IMR-90 (cell line): Measurements from ENCODE around the gene RNF130. TPM values are rescaled to one million over a fixed set of nuclear protein-coding genes. Genes with fewer than 3 reads are reported as not detected.
A peak's percentile ranks its signal among the peaks of the same experiment; 100 is the strongest.

ENCODE experiments used
- ATAC-seq: fragments of 200-7000 bp; cut with Tn5 transposase; 2 replicates; pipeline ENCODE4 v1.9.1; 2020; ENCODE audit warnings: low read depth, mild to moderate bottlenecking, moderate library complexity
- BruUV-seq: library from RNA; stranded (reverse); fragments of 400-500 nt; replicated peaks from 2 replicates; lab custom pipeline; 2021; lab: Mats Ljungman, UMichigan
- CTCF ChIA-PET: fragments of 300-600 bp; formaldehyde crosslinking; extraction: SDS; loops from one replicate; lab custom pipeline; 2021; ENCODE audit warnings: antibody characterized with exemption; lab: Yijun Ruan, JAX
- POLR2A ChIA-PET: fragments of 300-600 bp; sonication (Branson Sonifier 250); formaldehyde crosslinking; loops from one replicate; lab custom pipeline; 2022; ENCODE audit warnings: antibody characterized with exemption; ENCODE audit not compliant: unreplicated experiment; lab: Charles Lee
- DNase-seq: peaks from one replicate; pipeline ENCODE4 v3.0.0; 2013
- H2AFZ ChIP-seq: replicated peaks from 2 replicates; pipeline ENCODE3; 2013; ENCODE audit warnings: low read length, mild to moderate bottlenecking; ENCODE audit not compliant: poor library complexity
- H2AK5ac ChIP-seq: 2 replicates; pipeline ENCODE4 v1.6.1; 2013; ENCODE audit warnings: low read depth, low read length, inconsistent platforms
- H2AK9ac ChIP-seq: replicated peaks from 2 replicates; pipeline ENCODE3; 2013; ENCODE audit warnings: mild to moderate bottlenecking, low read depth, low read length, moderate library complexity; ENCODE audit not compliant: poor library complexity
- H2BK120ac ChIP-seq: 2 replicates; pipeline ENCODE4 v1.6.1; 2013; ENCODE audit warnings: low read depth, low read length, inconsistent platforms
- H2BK15ac ChIP-seq: 3 replicates; pipeline ENCODE4 v1.6.1; 2013; ENCODE audit warnings: low read depth, low read length, inconsistent platforms
- H2BK20ac ChIP-seq: 2 replicates; pipeline ENCODE4 v1.6.1; 2013; ENCODE audit warnings: low read depth, mild to moderate bottlenecking, inconsistent platforms, low read length, moderate library complexity
- H2BK5ac ChIP-seq: 2 replicates; pipeline ENCODE4 v1.6.1; 2013; ENCODE audit warnings: mild to moderate bottlenecking, low read depth, low read length, inconsistent platforms; ENCODE audit not compliant: poor library complexity, severe bottlenecking
- H3K14ac ChIP-seq: replicated peaks from 2 replicates; pipeline ENCODE4 v1.6.1; 2013; ENCODE audit warnings: low read depth, low read length, inconsistent platforms
- H3K18ac ChIP-seq: 2 replicates; pipeline ENCODE4 v1.6.1; 2013; ENCODE audit warnings: low read depth, low read length, control low read depth
- H3K23ac ChIP-seq: 2 replicates; pipeline ENCODE4 v1.6.1; 2013; ENCODE audit warnings: low read depth, low read length, inconsistent platforms
- H3K27ac ChIP-seq: 2 replicates; pipeline ENCODE4 v1.5.1; 2013; ENCODE audit warnings: mild to moderate bottlenecking, control low read depth, low read length; ENCODE audit not compliant: insufficient read depth
- H3K27me3 ChIP-seq: 2 replicates; pipeline ENCODE4 v1.6.1; 2013; ENCODE audit warnings: low read length; ENCODE audit not compliant: control insufficient read depth, insufficient read depth
- H3K36me3 ChIP-seq: 2 replicates; pipeline ENCODE4 v1.6.1; 2013; ENCODE audit warnings: low read length, mixed read lengths; ENCODE audit not compliant: control insufficient read depth, insufficient read depth
- H3K4ac ChIP-seq: 2 replicates; pipeline ENCODE4 v1.6.1; 2013; ENCODE audit warnings: low read depth, low read length, inconsistent platforms
- H3K4me1 ChIP-seq: 2 replicates; pipeline ENCODE4 v1.6.1; 2013; ENCODE audit warnings: low read length, mixed read lengths; ENCODE audit not compliant: control insufficient read depth, insufficient read depth
- H3K4me2 ChIP-seq: 2 replicates; pipeline ENCODE4 v1.6.1; 2013; ENCODE audit warnings: low read depth, mild to moderate bottlenecking, control low read depth, low read length, moderate library complexity
- H3K4me3 ChIP-seq: 2 replicates; pipeline ENCODE4 v1.5.1; 2013; ENCODE audit warnings: low read depth, mild to moderate bottlenecking, control low read depth, low read length, moderate library complexity; ENCODE audit not compliant: insufficient read depth
- H3K56ac ChIP-seq: 2 replicates; pipeline ENCODE4 v1.6.1; 2013; ENCODE audit warnings: low read length, inconsistent platforms; ENCODE audit not compliant: insufficient read depth; ENCODE audit errors: extremely low read depth
- H3K79me1 ChIP-seq, 2 experiments: 2 replicates each; pipeline ENCODE4 v1.6.1; 2013; ENCODE audit warnings: low read length in 2 of 2, inconsistent platforms in 1 of 2, low read depth in 1 of 2
- H3K9ac ChIP-seq: 2 replicates; pipeline ENCODE4 v1.6.1; 2013; ENCODE audit warnings: low read depth, low read length, control low read depth
- H3K9me1 ChIP-seq: 2 replicates; pipeline ENCODE4 v1.6.1; 2013; ENCODE audit warnings: low read length, inconsistent platforms; ENCODE audit not compliant: insufficient read depth
- H3K9me3 ChIP-seq: 2 replicates; pipeline ENCODE4 v1.6.1; 2013; ENCODE audit warnings: low read length; ENCODE audit not compliant: control insufficient read depth, insufficient read depth
- H4K20me1 ChIP-seq: 2 replicates; pipeline ENCODE4 v1.6.1; 2013; ENCODE audit warnings: low read length, inconsistent platforms; ENCODE audit not compliant: insufficient read depth
- H4K5ac ChIP-seq: 2 replicates; pipeline ENCODE4 v1.6.1; 2013; ENCODE audit warnings: mild to moderate bottlenecking, low read depth, low read length, control low read depth
- H4K8ac ChIP-seq, 2 experiments: 2 replicates each; pipeline ENCODE4 v1.6.1; 2013; ENCODE audit warnings: low read depth in 2 of 2, low read length in 2 of 2, control low read depth in 1 of 2, inconsistent platforms in 1 of 2
- H4K91ac ChIP-seq: 2 replicates; pipeline ENCODE4 v1.6.1; 2013; ENCODE audit warnings: low read depth, low read length, inconsistent platforms; ENCODE audit not compliant: insufficient read depth
- BHLHE40 ChIP-seq: fragments of 150-350 bp; IDR thresholded peaks from 2 replicates; pipeline ENCODE4 v1.6.1; 2016; ENCODE audit warnings: mild to moderate bottlenecking, low read depth, low read length
- CEBPB ChIP-seq: IDR thresholded peaks from 2 replicates; pipeline ENCODE4 v1.6.1; 2012; ENCODE audit warnings: low read depth, low read length, improper control_type of control experiment
- CHD1 ChIP-seq: IDR thresholded peaks from 2 replicates; pipeline ENCODE4 v1.6.1; 2012; ENCODE audit warnings: low read depth, low read length, improper control_type of control experiment
- FOS ChIP-seq: fragments of 150-350 bp; IDR thresholded peaks from 2 replicates; pipeline ENCODE4 v1.6.1; 2016; ENCODE audit warnings: low read depth, low read length
- MAFK ChIP-seq: IDR thresholded peaks from 2 replicates; pipeline ENCODE4 v1.6.1; 2012; ENCODE audit warnings: low read depth, low read length, improper control_type of control experiment
- MAZ ChIP-seq: IDR thresholded peaks from 2 replicates; pipeline ENCODE4 v1.6.1; 2012; ENCODE audit warnings: low read depth, mild to moderate bottlenecking, low read length, improper control_type of control experiment, moderate library complexity, borderline replicate concordance
- MXI1 ChIP-seq: IDR thresholded peaks from 2 replicates; pipeline ENCODE4 v1.6.1; 2012; ENCODE audit warnings: low read depth, mild to moderate bottlenecking, low read length, moderate library complexity, borderline replicate concordance
- NFE2L2 ChIP-seq: fragments of 150-350 bp; IDR thresholded peaks from 2 replicates; pipeline ENCODE4 v1.6.1; 2016; ENCODE audit warnings: low read depth, mild to moderate bottlenecking, low read length
- POLR2A ChIP-seq: IDR thresholded peaks from 2 replicates; pipeline ENCODE4 v1.6.1; 2012; ENCODE audit warnings: mild to moderate bottlenecking, low read depth, low read length
- RAD21 ChIP-seq: IDR thresholded peaks from 2 replicates; pipeline ENCODE4 v1.6.1; 2012; ENCODE audit warnings: low read length, improper control_type of control experiment
- RCOR1 ChIP-seq: IDR thresholded peaks from 2 replicates; pipeline ENCODE4 v1.6.1; 2012; ENCODE audit warnings: mild to moderate bottlenecking, low read length, improper control_type of control experiment; ENCODE audit not compliant: insufficient replicate concordance
- RFX5 ChIP-seq: IDR thresholded peaks from 2 replicates; pipeline ENCODE4 v1.8.0; 2012; ENCODE audit warnings: low read depth, mild to moderate bottlenecking, low read length, moderate library complexity
- SMC3 ChIP-seq: fragments of 150-350 bp; IDR thresholded peaks from 2 replicates; pipeline ENCODE4 v1.6.1; 2016; ENCODE audit warnings: low read depth, mild to moderate bottlenecking, antibody characterized with exemption, low read length, moderate library complexity
- WGBS, 2 experiments: methylation state at CpG; one replicate each; pipeline versions ENCODE4 v1.1.5 to v1.1.7; 2013; ENCODE audit warnings: missing lambda C conversion rate in 2 of 2; ENCODE audit not compliant: insufficient read length in 1 of 2; ENCODE audit errors: extremely low coverage in 2 of 2; 5-methylcytosine and 5-hydroxymethylcytosine counted together
- dilution Hi-C: fragments of 300-500 bp; cut with HindIII; formaldehyde crosslinking; loops from one replicate; pipeline ENCODE4 v1.14.3; 2018; ENCODE audit warnings: low sequenced_read_pairs; ENCODE audit not compliant: unreplicated experiment
- in situ Hi-C: fragments of 300-500 bp; cut with MboI; formaldehyde crosslinking; loops from 3 replicates; pipeline ENCODE4 v1.14.3; 2019; ENCODE audit warnings: low sequenced_read_pairs, inconsistent platforms, mixed read lengths
- intact Hi-C: fragments of 100-400 bp; cut with micrococcal nuclease; formaldehyde crosslinking; loops from 2 replicates; pipeline ENCODE4 v1.10.0; 2022
- polyA plus RNA-seq, 3 experiments: library from polyadenylated mRNA; depleted of rRNA; stranded (reverse); fragments of >200 nt; gene quantifications; 2 replicates each; pipeline ENCODE4 v1.2.3, GENCODE V29; 2012; ENCODE audit warnings: low replicate concordance in 1 of 3
- total RNA-seq: library from RNA; depleted of rRNA; stranded (reverse); fragments of >200 nt; gene quantifications from 2 replicates; pipeline ENCODE4 v1.2.3, GENCODE V29; 2012
- TF ChIP-seq, protein P1 (sequence below): fragments of 150-350 bp; IDR thresholded peaks from 2 replicates; pipeline ENCODE4 v1.6.1; 2017; ENCODE audit warnings: mild to moderate bottlenecking, antibody characterized with exemption, low read length, low read depth
- TF ChIP-seq, protein P2 (sequence below): fragments of 150-350 bp; IDR thresholded peaks from 2 replicates; pipeline ENCODE4 v1.6.1; 2016; ENCODE audit warnings: low read depth, mild to moderate bottlenecking, low read length, moderate library complexity, borderline replicate concordance
- TF ChIP-seq, protein P3 (sequence below): conservative IDR thresholded peaks from 2 replicates; pipeline ENCODE4 v1.5.1; 2012; ENCODE audit warnings: mild to moderate bottlenecking, low read depth, low read length, improper control_type of control experiment

Gene RNF130
- total and polyA plus RNA-seq, 2 of the 4 experiments (the other 2 are of a cell fraction) = 12.9 to 21.7 TPM

DNA sequence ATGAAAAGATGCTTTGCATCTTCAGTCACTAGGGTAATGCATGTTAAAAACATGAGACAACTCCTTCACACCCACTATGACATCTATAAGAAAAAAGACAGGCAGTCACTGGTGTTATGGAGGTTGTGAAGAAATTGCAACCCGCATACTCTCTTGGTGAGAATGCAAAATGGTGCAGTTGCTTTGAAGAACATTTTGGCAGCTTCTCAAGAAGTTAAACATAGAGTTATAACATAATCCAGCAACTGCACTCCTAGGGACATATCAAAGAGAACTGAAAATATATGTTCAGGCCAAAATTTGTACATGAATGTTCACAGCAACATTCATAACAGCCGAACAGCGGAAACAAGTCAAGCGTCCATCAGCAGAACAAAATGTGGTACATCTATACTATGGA lies 117.6 kb downstream of the RNF130 start:
- no peak overlapping the region for H3K23ac ChIP-seq
- no peaks in the 10 kb centered on the region for H3K79me1 ChIP-seq
- no TSS peak for BruUV-seq
- H4K20me1 ChIP-seq = no peaks in the 10 kb centered on the region
- H2AK9ac ChIP-seq = no peak overlapping the region
- TF ChIP-seq, protein P1, sequence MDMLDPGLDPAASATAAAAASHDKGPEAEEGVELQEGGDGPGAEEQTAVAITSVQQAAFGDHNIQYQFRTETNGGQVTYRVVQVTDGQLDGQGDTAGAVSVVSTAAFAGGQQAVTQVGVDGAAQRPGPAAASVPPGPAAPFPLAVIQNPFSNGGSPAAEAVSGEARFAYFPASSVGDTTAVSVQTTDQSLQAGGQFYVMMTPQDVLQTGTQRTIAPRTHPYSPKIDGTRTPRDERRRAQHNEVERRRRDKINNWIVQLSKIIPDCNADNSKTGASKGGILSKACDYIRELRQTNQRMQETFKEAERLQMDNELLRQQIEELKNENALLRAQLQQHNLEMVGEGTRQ = no peak
- TF ChIP-seq RFX5 (no peak), MAZ (no peak), CEBPB (no peak), RAD21 (no peak), MXI1 (no peak), POLR2A (no peak), SMC3 (no peak), FOS (no peak), NFE2L2 (no peak), RCOR1 (no peak), CHD1 (no peak), BHLHE40 (no peak), MAFK (no peak)
- TF ChIP-seq, protein P2, sequence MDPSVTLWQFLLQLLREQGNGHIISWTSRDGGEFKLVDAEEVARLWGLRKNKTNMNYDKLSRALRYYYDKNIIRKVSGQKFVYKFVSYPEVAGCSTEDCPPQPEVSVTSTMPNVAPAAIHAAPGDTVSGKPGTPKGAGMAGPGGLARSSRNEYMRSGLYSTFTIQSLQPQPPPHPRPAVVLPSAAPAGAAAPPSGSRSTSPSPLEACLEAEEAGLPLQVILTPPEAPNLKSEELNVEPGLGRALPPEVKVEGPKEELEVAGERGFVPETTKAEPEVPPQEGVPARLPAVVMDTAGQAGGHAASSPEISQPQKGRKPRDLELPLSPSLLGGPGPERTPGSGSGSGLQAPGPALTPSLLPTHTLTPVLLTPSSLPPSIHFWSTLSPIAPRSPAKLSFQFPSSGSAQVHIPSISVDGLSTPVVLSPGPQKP = no peak
- TF ChIP-seq, protein P3, sequence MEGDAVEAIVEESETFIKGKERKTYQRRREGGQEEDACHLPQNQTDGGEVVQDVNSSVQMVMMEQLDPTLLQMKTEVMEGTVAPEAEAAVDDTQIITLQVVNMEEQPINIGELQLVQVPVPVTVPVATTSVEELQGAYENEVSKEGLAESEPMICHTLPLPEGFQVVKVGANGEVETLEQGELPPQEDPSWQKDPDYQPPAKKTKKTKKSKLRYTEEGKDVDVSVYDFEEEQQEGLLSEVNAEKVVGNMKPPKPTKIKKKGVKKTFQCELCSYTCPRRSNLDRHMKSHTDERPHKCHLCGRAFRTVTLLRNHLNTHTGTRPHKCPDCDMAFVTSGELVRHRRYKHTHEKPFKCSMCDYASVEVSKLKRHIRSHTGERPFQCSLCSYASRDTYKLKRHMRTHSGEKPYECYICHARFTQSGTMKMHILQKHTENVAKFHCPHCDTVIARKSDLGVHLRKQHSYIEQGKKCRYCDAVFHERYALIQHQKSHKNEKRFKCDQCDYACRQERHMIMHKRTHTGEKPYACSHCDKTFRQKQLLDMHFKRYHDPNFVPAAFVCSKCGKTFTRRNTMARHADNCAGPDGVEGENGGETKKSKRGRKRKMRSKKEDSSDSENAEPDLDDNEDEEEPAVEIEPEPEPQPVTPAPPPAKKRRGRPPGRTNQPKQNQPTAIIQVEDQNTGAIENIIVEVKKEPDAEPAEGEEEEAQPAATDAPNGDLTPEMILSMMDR = no peak
- H3K18ac ChIP-seq = no peak overlapping the region
- dilution Hi-C loops = no loop called here
- H2BK20ac ChIP-seq = no peak overlapping the region
- H3K14ac ChIP-seq = no peak overlapping the region
- H2BK5ac ChIP-seq = no peak overlapping the region
- H3K36me3 ChIP-seq = peaks cover 8% of the 10 kb centered on the region
- no peaks in the 10 kb centered on the region for H3K9me3 ChIP-seq
- H3K4me1 ChIP-seq = no peaks in the 10 kb centered on the region; the same call in 1 of the 2 replicates
- H3K27ac ChIP-seq = no peak overlapping the region
- no CpG with 5 or more reads among the region's 4 CpGs for WGBS, 2 experiments
- H2BK15ac ChIP-seq = no peak overlapping the region
- intact Hi-C loops = no loop called here
- H3K4ac ChIP-seq = no peak overlapping the region
- ATAC-seq (no peak), DNase-seq (peak; percentile 11)
- H2AK5ac ChIP-seq = no peak overlapping the region
- no peaks in the 10 kb centered on the region for H3K27me3 ChIP-seq
- no peak overlapping the region for H3K4me2 ChIP-seq
- H4K91ac ChIP-seq = no peak overlapping the region
- H4K8ac ChIP-seq = no peak overlapping the region
- no peak overlapping the region for H2BK120ac ChIP-seq
- ChIA-PET POLR2A (no interaction called here), CTCF (no interaction called here)
- no peak overlapping the region for H2AFZ ChIP-seq
- no peak overlapping the region for H4K5ac ChIP-seq
- H3K9me1 ChIP-seq = no peaks in the 10 kb centered on the region; the same call in 1 of the 2 replicates
- H3K4me3 ChIP-seq = no peak overlapping the region
- in situ Hi-C loops = no loop called here
- no peak overlapping the region for H3K56ac ChIP-seq
- H3K9ac ChIP-seq = no peak overlapping the region
